Activated CD4-positive, alpha-beta memory T cell treated with anti-CD3 and anti-CD28 coated beads, Interleukin-2, amount 10 ng/mL, durations not matched to agents 7 days and 5 days (primary cell): ENCODE results near the gene GPD1. TPM values are rescaled to one million over a fixed set of nuclear protein-coding genes. Genes with fewer than 3 reads are reported as not detected.
"Not testable (repeated sequence)": the region's sequence is repeated elsewhere in the genome, so short reads cannot be mapped to it uniquely, and the experiment has no call there.

Source experiments
- CTCF ChIA-PET: fragments of 350-600 bp; sonication (Branson Sonifier 250); formaldehyde crosslinking; loops from one replicate; lab custom pipeline; 2021; ENCODE audit warnings: antibody characterized with exemption, inconsistent platforms; lab: Charles Lee
- POLR2A ChIA-PET: fragments of 350-600 bp; sonication (Branson Sonifier 250); formaldehyde crosslinking; loops from one replicate; lab custom pipeline; 2021; ENCODE audit warnings: antibody characterized with exemption; lab: Charles Lee
- DNase-seq: peaks from one replicate; pipeline ENCODE4 v3.0.0-alpha.2; 2020
- H3K27ac Mint-ChIP-seq: one replicate; pipeline ENCODE4 v1.8.0; 2021; ENCODE audit warnings: mild to moderate bottlenecking, mixed read lengths
- H3K27me3 Mint-ChIP-seq: one replicate; pipeline ENCODE4 v1.8.0; 2021; ENCODE audit warnings: mixed read lengths
- H3K36me3 Mint-ChIP-seq: one replicate; pipeline ENCODE4 v1.8.0; 2021; ENCODE audit warnings: low read depth, mixed read lengths
- H3K4me1 Mint-ChIP-seq: one replicate; pipeline ENCODE4 v1.8.0; 2021; ENCODE audit warnings: mixed read lengths
- H3K4me3 Mint-ChIP-seq: one replicate; pipeline ENCODE4 v1.8.0; 2021; ENCODE audit warnings: mild to moderate bottlenecking, mixed read lengths
- H3K9me3 Mint-ChIP-seq: one replicate; pipeline ENCODE4 v1.8.0; 2021; ENCODE audit warnings: mixed read lengths
- total RNA-seq, 2 experiments: library from RNA; stranded (reverse); gene quantifications; one replicate each; pipeline ENCODE4 v1.2.3, GENCODE V29; 2021

Gene GPD1
- total RNA-seq, 2 experiments from 2014 or later, result 0.28 to 0.40 TPM

GRCh38 chr12:50145439-50145838 lies 41.6 kb downstream of the GPD1 start:
- no peaks in the 10 kb centered on the region for H3K27me3 Mint-ChIP-seq
- no peak for DNase-seq
- H3K4me1 Mint-ChIP-seq, result peaks cover 11% of the 10 kb centered on the region
- ChIA-PET POLR2A (interaction anchor here (2.5 kb wide), 1 partner anchor 9 kb away, joined by 8 read pairs; no protein-coding TSS in a partner anchor), CTCF (interaction anchor here (1.2 to 1.9 kb wide), 4 partner anchors 13 to 75 kb away, joined by 3 to 11 read pairs (median 5); partner anchors contain the start of genes CERS5 and COX14)
- no peak overlapping the region for H3K4me3 Mint-ChIP-seq
- peaks cover 22% of the 10 kb centered on the region for H3K36me3 Mint-ChIP-seq
- H3K27ac Mint-ChIP-seq, result no peak overlapping the region
- no peaks in the 10 kb centered on the region for H3K9me3 Mint-ChIP-seq

GRCh38 chr12:50147281-50147680 lies 43.5 kb downstream of the GPD1 start:
- Mint-ChIP-seq H3K27ac (no peak overlapping the region), H3K27me3 (no peaks in the 10 kb centered on the region), H3K9me3 (no peaks in the 10 kb centered on the region), H3K36me3 (peaks cover 10% of the 10 kb centered on the region), H3K4me3 (no peak overlapping the region), H3K4me1 (peaks cover 18% of the 10 kb centered on the region)
- ChIA-PET POLR2A (interaction anchor here (1.2 kb wide), 1 partner anchor 35 kb away, joined by 3 read pairs; no protein-coding TSS in a partner anchor), CTCF (interaction anchor here (0.8 to 1.9 kb wide), 4 partner anchors 15 to 820 kb away, joined by 3 to 11 read pairs (median 6); partner anchors contain the start of gene COX14)
- DNase-seq, result no peak

- not testable (repeated sequence) for H3K9me3 Mint-ChIP-seq, H3K27me3 Mint-ChIP-seq, H3K36me3 Mint-ChIP-seq, H3K4me3 Mint-ChIP-seq, DNase-seq, H3K27ac Mint-ChIP-seq
- H3K4me1 Mint-ChIP-seq, result peaks cover 18% of the 10 kb centered on the region
- CTCF ChIA-PET, result interaction anchor here (1.3 kb wide), 1 partner anchor 28 kb away, joined by 3 read pairs; no protein-coding TSS in a partner anchor
- POLR2A ChIA-PET, result interaction anchor here (1.0 to 1.2 kb wide), 2 partner anchors 27 to 35 kb away, joined by 3 read pairs; no protein-coding TSS in a partner anchor
Observed at GRCh38 chr12:50148011-50148410, 44.2 kb downstream of the GPD1 start.

- ChIA-PET POLR2A (interaction anchor here (0.5 to 2.3 kb wide), 3 partner anchors 17 to 78 kb away, joined by 3 to 6 read pairs (median 4); partner anchors contain the start of genes CERS5 and COX14), CTCF (interaction anchor here (0.8 to 1.6 kb wide), 2 partner anchors 33 to 37 kb away, joined by 3 read pairs; partner anchors contain the start of gene COX14)
- Mint-ChIP-seq H3K4me1 (peaks cover 18% of the 10 kb centered on the region), H3K36me3 (no peaks in the 10 kb centered on the region), H3K27me3 (no peaks in the 10 kb centered on the region), H3K27ac (no peak overlapping the region), H3K4me3 (no peak overlapping the region), H3K9me3 (no peaks in the 10 kb centered on the region)
- DNase-seq, result no peak
Observed at GRCh38 chr12:50149311-50149710, 45.5 kb downstream of the GPD1 start.

GRCh38 chr12:50151047-50151687 lies 47.4 kb downstream of the GPD1 start:
- no peak overlapping the region for H3K27ac Mint-ChIP-seq
- H3K4me1 Mint-ChIP-seq, result peaks cover 16% of the 10 kb centered on the region
- CTCF ChIA-PET, result interaction anchor here (1.6 kb wide), 1 partner anchor 35 kb away, joined by 3 read pairs; no protein-coding TSS in a partner anchor
- no peaks in the 10 kb centered on the region for H3K9me3 Mint-ChIP-seq
- no peak for DNase-seq
- H3K36me3 Mint-ChIP-seq, result no peaks in the 10 kb centered on the region
- POLR2A ChIA-PET, result interaction anchor here (2.3 kb wide), 1 partner anchor 15 kb away, joined by 6 read pairs; the partner anchor contains the start of gene CERS5
- H3K4me3 Mint-ChIP-seq, result no peak overlapping the region
- no peaks in the 10 kb centered on the region for H3K27me3 Mint-ChIP-seq

GRCh38 chr12:50154947-50155346 lies 51.1 kb downstream of the GPD1 start:
- CTCF ChIA-PET, result interaction anchor here (0.6 to 2.0 kb wide), 6 partner anchors 13 to 865 kb away, joined by 3 to 18 read pairs (median 4); partner anchors contain the start of genes CERS5 and COX14
- Mint-ChIP-seq H3K36me3 (peaks cover 20% of the 10 kb centered on the region), H3K4me1 (peaks cover 25% of the 10 kb centered on the region)
- not testable (repeated sequence) for DNase-seq, H3K9me3 Mint-ChIP-seq, H3K27ac Mint-ChIP-seq, H3K27me3 Mint-ChIP-seq, H3K4me3 Mint-ChIP-seq
- POLR2A ChIA-PET, result interaction anchor here (2.5 to 3.2 kb wide), 2 partner anchors 10 to 12 kb away, joined by 8 to 12 read pairs; partner anchors contain the start of gene CERS5

- peaks cover 20% of the 10 kb centered on the region for H3K4me1 Mint-ChIP-seq
- no peaks in the 10 kb centered on the region for H3K9me3 Mint-ChIP-seq
- no peak overlapping the region for H3K4me3 Mint-ChIP-seq
- ChIA-PET CTCF (interaction anchor here (0.9 to 1.0 kb wide), 2 partner anchors 11 to 19 kb away, joined by 3 to 4 read pairs; partner anchors contain the start of gene CERS5), POLR2A (interaction anchor here (2.6 kb wide), 1 partner anchor 10 kb away, joined by 12 read pairs; the partner anchor contains the start of gene CERS5)
- H3K27me3 Mint-ChIP-seq, result no peaks in the 10 kb centered on the region
- peaks cover 23% of the 10 kb centered on the region for H3K36me3 Mint-ChIP-seq
- no peak for DNase-seq
- no peak overlapping the region for H3K27ac Mint-ChIP-seq
Observed at GRCh38 chr12:50156641-50157040, 52.8 kb downstream of the GPD1 start.

GRCh38 chr12:50157259-50157658 lies 53.5 kb downstream of the GPD1 start:
- ChIA-PET POLR2A (interaction anchor here (2.6 kb wide), 1 partner anchor 10 kb away, joined by 12 read pairs; the partner anchor contains the start of gene CERS5), CTCF (interaction anchor here (0.9 to 1.0 kb wide), 2 partner anchors 10 to 18 kb away, joined by 3 to 4 read pairs; partner anchors contain the start of gene CERS5)
- peaks cover 20% of the 10 kb centered on the region for H3K4me1 Mint-ChIP-seq
- H3K36me3 Mint-ChIP-seq, result peaks cover 23% of the 10 kb centered on the region
- H3K27ac Mint-ChIP-seq, result no peak overlapping the region
- DNase-seq, result no peak
- no peaks in the 10 kb centered on the region for H3K9me3 Mint-ChIP-seq
- H3K27me3 Mint-ChIP-seq, result no peaks in the 10 kb centered on the region
- H3K4me3 Mint-ChIP-seq, result no peak overlapping the region

GRCh38 chr12:50160643-50161042 lies 56.8 kb downstream of the GPD1 start:
- H3K4me1 Mint-ChIP-seq, result peaks cover 33% of the 10 kb centered on the region
- no peaks in the 10 kb centered on the region for H3K9me3 Mint-ChIP-seq
- H3K27ac Mint-ChIP-seq, result no peak overlapping the region
- no peak overlapping the region for H3K4me3 Mint-ChIP-seq
- no peaks in the 10 kb centered on the region for H3K27me3 Mint-ChIP-seq
- H3K36me3 Mint-ChIP-seq, result peaks cover 26% of the 10 kb centered on the region
- ChIA-PET POLR2A (interaction anchor here (1.6 kb wide), 1 partner anchor 76 kb away, joined by 4 read pairs; the partner anchor contains the start of gene SMARCD1), CTCF (interaction anchor here (0.9 to 2.7 kb wide), 5 partner anchors 14 to 193 kb away, joined by 3 to 13 read pairs (median 4); partner anchors contain the start of gene COX14)
- no peak for DNase-seq

Other genes starting within 250 kb of the GPD1 start
- under 1 TPM; 0.78 to 0.95 TPM for gene FAIM2, start 200.1 kb upstream of the GPD1 start, total RNA-seq
- not detected for gene AQP2, start 153.3 kb upstream of the GPD1 start, total RNA-seq
- gene AQP5, start 142.1 kb upstream of the GPD1 start, total RNA-seq, result not detected
- gene AQP6, start 131.1 kb upstream of the GPD1 start, total RNA-seq, result not detected
- 100 to 1,000 TPM; 172 to 179 TPM for gene RACGAP1, start 78.5 kb upstream of the GPD1 start, total RNA-seq
- under 1 TPM; 0.91 to 0.98 TPM for gene ASIC1, start 46.4 kb upstream of the GPD1 start, total RNA-seq
- gene SMARCD1, start 18.7 kb upstream of the GPD1 start, total RNA-seq, result 10 to 100 TPM; 57.3 to 63.3 TPM
- gene COX14, start 8.2 kb downstream of the GPD1 start, total RNA-seq, result 10 to 100 TPM; 53.5 to 55.3 TPM
- gene CERS5, start 63.4 kb downstream of the GPD1 start, total RNA-seq, result 10 to 100 TPM; 48.4 to 56.3 TPM
- gene LIMA1, start 179.5 kb downstream of the GPD1 start, total RNA-seq, result 10 to 100 TPM; 59.4 to 59.9 TPM